ENCODE results near the gene B4GALT5.
"Not testable (repeated sequence)": the region's sequence is repeated elsewhere in the genome, so short reads cannot be mapped to it uniquely, and the experiment has no call there.

The B4GALT5 gene

DNA sequence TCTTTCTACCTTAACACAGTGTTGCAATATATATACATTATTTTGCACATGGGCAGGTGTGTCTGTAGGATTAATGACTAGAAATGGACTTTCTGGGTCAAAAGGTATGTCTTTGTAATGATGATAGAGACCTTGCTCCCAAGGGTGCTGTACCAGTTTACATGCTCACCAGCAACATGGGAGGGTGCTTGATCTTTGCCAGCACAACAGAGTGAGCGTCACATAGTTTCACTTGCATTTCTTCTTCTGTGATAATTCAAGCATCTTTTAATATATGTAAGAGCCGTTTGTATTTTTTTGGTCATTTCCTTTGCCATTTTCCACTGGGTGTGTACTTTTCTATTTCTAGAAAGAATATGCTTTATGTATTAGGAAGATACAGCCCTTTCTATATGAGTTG, 23.6 kb upstream of the B4GALT5 start:
- DNase-seq (ENCODE audit: low spot score) (no peak), FAIRE-seq (no peak)

DNA sequence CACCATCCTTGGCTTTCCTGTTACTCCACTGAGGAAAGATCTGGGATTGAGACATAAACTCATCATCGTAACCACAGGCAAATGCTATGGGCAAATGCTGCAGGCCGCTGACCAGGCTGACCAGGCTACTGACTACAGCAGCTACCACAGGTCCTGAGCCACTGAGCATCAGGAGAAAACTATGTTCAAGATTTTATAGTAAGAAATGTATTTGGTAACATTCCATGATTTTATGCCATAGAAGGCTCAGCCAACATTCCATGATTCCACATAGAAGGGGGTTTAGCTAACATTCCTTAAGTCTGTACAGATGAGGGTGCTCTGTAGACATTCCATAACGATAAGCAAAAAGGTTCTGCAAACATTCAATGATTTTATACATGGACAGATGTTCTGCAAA, 16.1 kb upstream of the B4GALT5 start:
- no peak for FAIRE-seq

DNA sequence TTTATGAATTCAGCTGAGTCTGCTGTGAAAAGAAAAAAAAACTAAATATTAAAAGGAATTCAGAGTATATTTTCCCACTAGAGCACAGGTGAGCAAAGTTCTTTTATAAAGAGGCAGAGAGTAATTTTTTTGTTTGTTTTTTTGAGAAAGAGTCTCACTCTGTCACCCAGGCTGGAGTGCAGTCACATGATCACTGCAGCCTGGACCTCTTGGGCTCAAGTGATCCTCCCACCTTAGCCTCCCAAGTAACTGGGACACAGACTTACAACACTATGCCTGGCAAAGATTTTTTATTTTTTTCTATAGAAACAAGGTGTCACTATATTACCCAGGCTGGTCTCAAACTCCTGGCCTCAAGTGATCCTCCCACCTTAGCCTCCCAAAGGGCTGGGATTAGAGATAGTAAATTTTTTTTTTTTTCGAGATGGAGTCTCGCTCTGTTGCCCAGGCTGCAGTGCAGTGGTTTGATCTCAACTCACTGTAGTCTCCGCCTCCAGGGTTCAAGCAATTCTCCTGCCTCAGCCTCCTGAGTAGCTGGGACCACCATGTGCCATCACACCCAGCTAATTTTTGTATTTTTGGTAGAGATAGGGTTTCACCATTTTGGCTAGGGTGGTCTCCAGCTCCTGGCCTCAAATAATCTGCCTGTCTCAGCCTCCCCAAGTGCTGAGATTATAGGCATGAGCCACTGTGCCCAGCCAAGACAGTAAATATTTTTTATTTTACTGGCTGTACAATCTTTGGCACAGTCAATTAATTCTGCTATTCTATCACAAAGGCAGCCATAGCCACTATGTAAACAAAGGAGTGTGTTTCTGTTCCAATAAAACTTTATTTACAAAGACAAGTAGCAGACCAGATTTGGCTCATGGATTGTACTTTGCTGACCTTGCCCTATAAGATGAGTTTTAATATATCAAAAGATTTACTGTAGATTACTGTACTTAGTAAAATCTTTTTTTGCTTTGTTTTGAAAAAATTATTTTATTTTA, 14.5 kb upstream of the B4GALT5 start:
- no peak for DNase-seq (ENCODE audit: low spot score)
- no peak for FAIRE-seq

More for the DNA sequence above, 16.1 kb upstream of the B4GALT5 start:
- DNase-seq (ENCODE audit: low spot score): no peak

DNA sequence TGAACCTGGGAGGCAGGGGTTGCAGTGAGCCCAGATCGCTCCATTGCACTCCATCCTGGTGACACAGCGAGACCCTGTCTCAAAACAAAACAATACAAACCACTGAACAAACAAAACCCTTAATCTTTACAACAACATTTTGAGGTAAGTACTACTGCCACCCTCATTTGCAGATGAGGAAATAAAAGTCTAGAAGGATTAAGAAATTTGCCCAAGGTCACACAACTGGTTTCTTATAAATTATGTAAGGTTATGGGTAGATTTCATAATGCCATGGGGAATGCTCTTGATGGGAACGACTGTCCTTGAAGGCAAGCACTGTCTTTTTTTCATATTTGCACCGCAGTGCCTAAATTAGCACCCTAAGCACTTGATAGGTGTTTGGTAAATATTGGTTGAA, 13.8 kb upstream of the B4GALT5 start:
- DNase-seq (ENCODE audit: low spot score) (no peak), FAIRE-seq (no peak)

DNA sequence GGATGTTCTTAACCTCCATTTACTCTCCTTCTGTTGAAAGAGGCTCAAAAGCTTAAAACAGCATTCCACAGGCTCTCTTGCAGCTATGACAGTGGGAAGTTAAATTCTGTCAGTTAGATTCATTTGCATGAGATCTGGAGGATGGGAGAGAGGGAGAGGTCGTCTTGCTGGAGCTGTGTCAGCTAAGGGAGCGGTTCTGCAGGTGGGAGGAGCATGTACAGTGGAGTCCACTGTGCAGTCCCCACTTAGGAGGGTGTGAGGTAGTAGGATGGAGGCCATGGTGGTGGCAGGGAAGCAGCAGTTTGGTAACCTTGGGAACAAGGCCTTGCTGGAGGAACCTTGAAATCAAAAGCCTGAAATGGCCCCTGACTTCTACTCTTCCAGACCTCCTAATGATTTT, 12.0 kb upstream of the B4GALT5 start:
- FAIRE-seq (no peak), DNase-seq (ENCODE audit: low spot score) (no peak)

DNA sequence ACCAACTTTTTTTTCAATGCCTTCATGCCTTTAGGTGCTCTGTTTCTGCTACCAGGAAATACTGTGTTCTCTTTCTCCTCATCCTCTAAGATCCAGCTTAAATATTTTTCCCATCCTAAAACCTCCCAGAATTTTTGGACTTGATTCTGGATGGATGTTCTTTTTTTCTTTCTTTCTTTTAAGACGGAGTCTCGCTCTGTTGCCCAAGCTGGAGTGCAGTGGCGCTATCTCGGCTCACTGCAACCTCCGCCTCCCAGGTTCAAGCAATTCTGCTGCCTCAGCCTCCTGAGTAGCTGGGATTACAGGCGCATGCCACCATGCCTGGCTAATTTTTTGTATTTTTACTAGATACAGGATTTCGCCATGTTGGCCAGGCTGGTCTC, 11.5 kb upstream of the B4GALT5 start:
- not testable (repeated sequence) for FAIRE-seq; DNase-seq (ENCODE audit: low spot score)

- DNase-seq (ENCODE audit: low spot score): no peak
These were observed 10.9 kb upstream of the B4GALT5 start for GRCh38 chr20:49724408-49725223.

DNA sequence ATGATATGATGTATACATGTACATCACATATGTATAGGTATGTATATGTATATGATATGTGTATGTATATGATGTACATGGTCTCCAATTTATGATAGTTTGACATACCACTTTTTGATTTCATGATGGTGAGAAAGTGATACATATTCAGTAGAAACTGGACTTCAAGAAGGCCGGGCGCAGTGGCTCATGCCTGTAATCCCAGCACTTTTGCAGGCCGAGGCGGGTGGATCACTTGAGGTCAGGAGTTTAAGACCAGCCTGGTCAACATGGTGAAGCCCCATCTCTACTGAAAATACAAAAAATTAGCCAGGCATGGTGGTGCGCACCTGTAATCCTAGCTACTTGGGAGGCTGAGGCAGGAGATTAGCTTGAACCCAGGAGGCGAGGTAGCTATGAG, 10.1 kb upstream of the B4GALT5 start:
- DNase-seq (ENCODE audit: low spot score); FAIRE-seq: not testable (repeated sequence)

More at GRCh38 chr20:49724408-49725223, 10.9 kb upstream of the B4GALT5 start:
- FAIRE-seq: no peak

GRCh38 chr20:49721326-49721725, 7.6 kb upstream of the B4GALT5 start:
- not testable (repeated sequence) for FAIRE-seq; DNase-seq (ENCODE audit: low spot score)

- no peak for FAIRE-seq
- DNase-seq (ENCODE audit: low spot score): no peak
These were observed 1.8 kb upstream of the B4GALT5 start for GRCh38 chr20:49715466-49715865.

GRCh38 chr20:49712996-49713752, 504 bp downstream of the B4GALT5 start:
- FAIRE-seq: no peak
- no peak for DNase-seq (ENCODE audit: low spot score)

GRCh38 chr20:49712646-49712995, 1.1 kb downstream of the B4GALT5 start:
- FAIRE-seq (no peak), DNase-seq (ENCODE audit: low spot score) (no peak)

DNA sequence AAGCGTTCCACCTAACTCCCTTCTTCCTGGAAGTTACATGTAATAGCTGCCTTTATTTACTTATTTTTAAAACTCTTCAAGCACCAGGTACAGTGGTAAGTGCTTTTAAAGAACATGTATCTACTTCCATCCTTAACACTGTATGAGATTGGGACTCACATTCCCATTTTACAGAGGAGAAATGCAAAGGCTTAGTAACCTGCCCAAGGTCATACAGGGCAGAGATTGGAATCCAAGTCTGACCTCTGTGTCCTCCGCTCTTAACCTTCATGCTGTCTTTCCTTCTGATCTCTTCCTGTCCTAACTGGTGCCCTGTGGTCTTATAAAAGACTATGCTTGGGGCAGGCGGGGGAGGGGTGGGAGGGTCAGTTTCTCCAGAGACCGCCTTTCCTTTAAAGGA, 1.6 kb downstream of the B4GALT5 start:
- no peak for FAIRE-seq
- DNase-seq (ENCODE audit: low spot score): no peak

DNA sequence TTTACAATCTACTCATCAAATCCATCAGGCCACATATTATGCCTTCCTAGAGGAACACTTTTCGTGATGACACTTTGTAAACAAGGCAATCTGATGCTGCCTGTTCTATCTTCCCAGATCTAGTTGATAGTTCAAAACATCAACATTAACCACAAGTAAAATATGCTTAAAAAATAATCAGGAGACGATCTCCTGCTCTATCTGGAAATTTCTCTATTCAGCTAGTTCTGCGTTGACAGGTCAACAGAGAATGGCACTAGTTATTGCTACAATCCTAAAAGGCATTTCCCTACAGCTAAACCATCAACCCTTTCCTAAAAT, 2.1 kb downstream of the B4GALT5 start:
- DNase-seq (ENCODE audit: low spot score): no peak
- FAIRE-seq: no peak

DNA sequence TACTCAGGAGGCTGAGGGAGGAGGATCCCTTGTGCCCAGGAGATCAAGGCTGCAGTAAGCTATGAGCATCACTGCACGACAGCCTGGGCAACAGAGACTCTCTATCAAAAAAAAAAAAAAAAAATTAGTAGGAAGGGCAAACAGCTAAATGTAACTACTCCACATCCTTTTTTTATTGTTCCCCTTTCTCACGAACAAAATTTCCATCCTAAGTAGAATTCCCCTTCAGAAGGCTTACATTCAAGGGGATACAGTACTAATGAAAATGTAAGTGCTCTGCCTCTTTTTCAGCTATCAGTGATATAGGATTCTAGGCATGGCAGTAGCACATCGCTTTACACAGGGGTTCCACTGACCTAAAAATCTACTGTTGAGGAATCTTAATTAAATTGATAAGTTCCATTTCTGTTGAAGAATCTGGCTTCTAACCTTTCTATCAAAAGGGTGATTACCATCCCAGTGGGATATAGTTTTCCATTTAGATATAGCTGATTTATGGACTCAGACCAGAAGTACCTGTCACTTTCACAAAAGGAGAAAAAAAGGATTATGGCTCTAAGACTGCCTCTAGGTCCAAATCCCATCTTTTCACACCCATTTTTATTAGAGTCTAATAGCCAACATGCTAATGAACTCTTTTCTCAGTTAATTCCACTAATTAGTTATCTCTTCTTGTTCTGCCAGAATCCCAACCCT, 2.6 kb downstream of the B4GALT5 start:
- DNase-seq (ENCODE audit: low spot score): no peak
- FAIRE-seq: no peak

DNA sequence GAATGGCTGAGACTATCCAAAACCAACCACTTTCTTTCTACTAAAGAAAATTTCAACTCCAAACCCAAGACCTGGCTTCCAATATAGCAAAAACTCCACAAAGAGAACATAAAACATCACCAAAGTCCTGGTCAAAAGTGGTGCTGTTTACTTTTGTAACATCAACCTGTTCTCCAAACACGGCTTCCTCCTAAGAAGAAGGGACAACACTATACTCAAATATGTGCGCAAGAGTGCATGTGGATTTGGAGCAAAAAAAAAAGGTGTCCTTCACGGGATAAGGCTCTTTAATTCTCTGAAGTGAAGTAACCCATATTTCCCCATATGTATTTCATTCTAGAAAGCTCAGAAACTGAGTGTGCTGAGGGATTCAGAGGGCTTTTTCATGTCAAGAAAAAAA, 6.6 kb downstream of the B4GALT5 start:
- FAIRE-seq (no peak), DNase-seq (ENCODE audit: low spot score) (no peak)

DNA sequence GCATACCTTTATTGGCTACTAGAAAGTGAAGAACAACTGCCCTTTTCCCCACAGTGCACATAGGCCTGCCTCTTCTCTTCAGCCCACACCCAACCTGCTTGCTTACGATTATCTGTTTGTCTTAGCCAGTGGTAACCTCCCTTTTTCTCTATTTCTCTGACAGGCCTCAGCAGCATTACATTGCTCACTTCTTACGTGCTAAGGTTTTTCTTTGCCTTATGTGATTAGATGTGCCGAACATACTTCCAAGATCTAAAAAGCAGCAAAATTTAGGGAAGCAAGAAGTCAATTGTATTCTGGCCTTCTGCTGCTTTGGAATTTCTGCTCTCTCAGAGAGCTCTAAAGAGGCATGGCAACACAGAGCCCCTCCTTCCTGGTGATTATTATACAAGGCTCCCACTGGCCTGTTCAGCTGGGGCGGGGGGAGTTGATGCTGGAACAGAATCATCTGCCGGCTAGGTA, 7.0 kb downstream of the B4GALT5 start:
- FAIRE-seq: no peak
- DNase-seq (ENCODE audit: low spot score): no peak

GRCh38 chr20:49705893-49706292, 7.8 kb downstream of the B4GALT5 start:
- DNase-seq (ENCODE audit: low spot score); FAIRE-seq: not testable (repeated sequence)

DNA sequence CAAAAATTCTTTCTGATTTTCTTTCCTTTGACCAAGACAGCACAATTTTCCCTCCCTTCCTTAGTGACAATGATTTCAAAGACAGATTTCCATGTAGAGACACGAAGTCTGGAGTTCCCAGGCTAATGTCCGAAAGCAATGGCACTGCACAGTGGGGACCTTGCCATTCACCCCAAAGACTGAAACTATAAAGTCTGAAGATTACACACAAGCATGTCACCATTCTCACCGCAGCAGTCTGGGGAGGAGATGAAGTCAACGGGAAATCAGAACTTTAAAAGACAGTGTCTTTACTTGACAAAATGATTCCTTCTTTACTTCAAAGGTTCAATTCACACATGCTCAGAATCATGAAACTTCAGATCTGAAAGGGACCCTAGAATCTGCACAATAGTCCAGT, 8.3 kb downstream of the B4GALT5 start:
- FAIRE-seq (no peak), DNase-seq (ENCODE audit: low spot score) (no peak)

DNA sequence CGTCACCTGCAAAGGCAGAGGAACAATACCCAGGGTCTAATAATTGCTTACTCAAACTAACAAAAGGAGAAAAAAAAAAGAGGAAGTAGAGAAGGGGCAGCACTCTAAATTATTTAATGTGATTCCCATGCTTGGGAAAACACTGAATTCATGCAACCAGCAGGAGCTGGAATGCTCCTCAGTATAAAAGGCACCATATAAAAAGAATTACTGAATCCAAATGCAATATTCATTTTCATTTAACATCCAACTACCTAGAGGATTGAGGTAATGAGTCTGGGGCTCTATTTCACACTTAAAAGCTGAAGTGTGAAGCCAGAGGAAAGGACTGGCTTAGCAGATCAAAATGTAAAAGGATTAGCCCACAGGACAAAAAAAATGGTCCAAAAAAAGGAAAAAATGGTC, 8.7 kb downstream of the B4GALT5 start:
- DNase-seq (ENCODE audit: low spot score): no peak
- FAIRE-seq: no peak

DNA sequence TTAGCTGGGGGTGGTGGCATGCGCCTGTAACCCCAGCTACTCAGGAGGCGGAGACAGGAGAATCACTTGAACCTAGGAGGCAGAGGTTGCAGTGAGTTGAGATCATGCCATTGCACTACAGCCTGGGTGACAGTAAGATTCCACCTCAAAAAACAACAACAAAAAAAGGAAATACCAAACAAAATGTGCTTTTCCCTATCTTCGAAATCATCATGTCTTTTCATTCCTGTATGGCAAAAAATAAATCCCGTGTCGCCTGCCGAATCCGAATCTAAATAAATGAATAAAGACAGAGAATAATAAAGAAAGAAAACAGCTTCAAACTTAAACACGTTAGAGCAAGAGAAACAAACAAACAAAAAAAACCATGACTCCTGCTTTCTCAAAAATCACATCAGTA, 11.8 kb downstream of the B4GALT5 start:
- FAIRE-seq: no peak
- no peak for DNase-seq (ENCODE audit: low spot score)
